Fibroblast of the aortic adventitia (primary cell): ENCODE results near the gene IFIT2. TPM values are rescaled to one million over a fixed set of nuclear protein-coding genes. Genes with fewer than 3 reads are reported as not detected.
"Not testable (repeated sequence)": the region's sequence is repeated elsewhere in the genome, so short reads cannot be mapped to it uniquely, and the experiment has no call there.

Experiments used
- DNase-seq: peaks from one replicate; pipeline ENCODE4 v3.0.0-alpha.2; 2010; ENCODE audit warnings: low read depth
- H3K4me3 ChIP-seq: 2 replicates; pipeline ENCODE4 v1.5.1; 2011; ENCODE audit warnings: low read depth, mild to moderate bottlenecking, control low read depth, low read length, moderate library complexity
- total RNA-seq: library from RNA; depleted of rRNA; stranded (reverse); fragments of >200 nt; gene quantifications from 2 replicates; pipeline ENCODE4 v1.2.3, GENCODE V29; 2012; ENCODE audit warnings: low replicate concordance
- TF ChIP-seq, protein P1 (sequence below): IDR thresholded peaks from 2 replicates; pipeline ENCODE4 v1.5.1; 2011; ENCODE audit warnings: mild to moderate bottlenecking, low read length, control low read depth, inconsistent platforms; ENCODE audit not compliant: insufficient read depth

The IFIT2 gene
- total RNA-seq, 1 donor = 7.6 TPM

DNA sequence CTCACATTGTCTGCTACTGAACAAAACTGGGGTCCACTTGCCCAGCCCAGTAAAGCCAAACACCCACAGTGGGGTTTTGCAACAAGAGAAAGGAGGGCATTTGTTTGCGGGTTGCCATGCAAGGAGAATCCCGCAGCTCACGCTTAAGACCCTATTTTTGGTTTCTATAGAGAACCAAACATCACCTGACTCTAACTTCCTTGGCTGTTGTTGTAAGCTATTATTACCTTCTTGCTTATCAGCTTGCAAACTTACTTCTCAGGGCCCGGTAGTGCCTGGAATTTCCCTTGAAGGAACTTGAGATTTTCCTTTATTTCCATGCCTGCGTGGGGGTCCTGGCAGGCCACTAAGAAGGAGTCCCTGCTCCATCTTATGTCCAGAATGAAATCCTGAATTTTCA lies 46.6 kb downstream of the IFIT2 start:
- no peak for DNase-seq
- TF ChIP-seq, protein P1, sequence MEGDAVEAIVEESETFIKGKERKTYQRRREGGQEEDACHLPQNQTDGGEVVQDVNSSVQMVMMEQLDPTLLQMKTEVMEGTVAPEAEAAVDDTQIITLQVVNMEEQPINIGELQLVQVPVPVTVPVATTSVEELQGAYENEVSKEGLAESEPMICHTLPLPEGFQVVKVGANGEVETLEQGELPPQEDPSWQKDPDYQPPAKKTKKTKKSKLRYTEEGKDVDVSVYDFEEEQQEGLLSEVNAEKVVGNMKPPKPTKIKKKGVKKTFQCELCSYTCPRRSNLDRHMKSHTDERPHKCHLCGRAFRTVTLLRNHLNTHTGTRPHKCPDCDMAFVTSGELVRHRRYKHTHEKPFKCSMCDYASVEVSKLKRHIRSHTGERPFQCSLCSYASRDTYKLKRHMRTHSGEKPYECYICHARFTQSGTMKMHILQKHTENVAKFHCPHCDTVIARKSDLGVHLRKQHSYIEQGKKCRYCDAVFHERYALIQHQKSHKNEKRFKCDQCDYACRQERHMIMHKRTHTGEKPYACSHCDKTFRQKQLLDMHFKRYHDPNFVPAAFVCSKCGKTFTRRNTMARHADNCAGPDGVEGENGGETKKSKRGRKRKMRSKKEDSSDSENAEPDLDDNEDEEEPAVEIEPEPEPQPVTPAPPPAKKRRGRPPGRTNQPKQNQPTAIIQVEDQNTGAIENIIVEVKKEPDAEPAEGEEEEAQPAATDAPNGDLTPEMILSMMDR = no peak
- no peak overlapping the region for H3K4me3 ChIP-seq

DNA sequence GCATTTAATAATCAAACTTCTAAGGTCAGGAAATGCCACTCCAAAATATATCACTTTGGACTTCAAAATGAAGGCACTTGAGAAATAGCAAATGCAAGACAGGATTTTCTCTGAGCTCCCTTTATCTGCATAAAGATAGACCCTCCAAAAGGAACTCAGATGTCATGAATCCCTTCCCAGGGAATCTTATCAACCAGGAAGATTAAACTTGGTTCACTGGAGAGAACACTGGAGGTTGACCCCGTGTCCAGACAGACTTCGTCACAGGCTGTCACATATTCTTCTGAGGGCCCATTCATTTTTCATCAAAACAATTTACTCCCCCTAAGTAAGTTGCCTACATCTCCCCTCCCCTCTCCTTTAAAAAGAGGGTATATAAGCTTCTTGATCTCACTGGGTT lies 47.1 kb downstream of the IFIT2 start:
- TF ChIP-seq, protein P1 = no peak
- DNase-seq = no peak
- no peak overlapping the region for H3K4me3 ChIP-seq

DNA sequence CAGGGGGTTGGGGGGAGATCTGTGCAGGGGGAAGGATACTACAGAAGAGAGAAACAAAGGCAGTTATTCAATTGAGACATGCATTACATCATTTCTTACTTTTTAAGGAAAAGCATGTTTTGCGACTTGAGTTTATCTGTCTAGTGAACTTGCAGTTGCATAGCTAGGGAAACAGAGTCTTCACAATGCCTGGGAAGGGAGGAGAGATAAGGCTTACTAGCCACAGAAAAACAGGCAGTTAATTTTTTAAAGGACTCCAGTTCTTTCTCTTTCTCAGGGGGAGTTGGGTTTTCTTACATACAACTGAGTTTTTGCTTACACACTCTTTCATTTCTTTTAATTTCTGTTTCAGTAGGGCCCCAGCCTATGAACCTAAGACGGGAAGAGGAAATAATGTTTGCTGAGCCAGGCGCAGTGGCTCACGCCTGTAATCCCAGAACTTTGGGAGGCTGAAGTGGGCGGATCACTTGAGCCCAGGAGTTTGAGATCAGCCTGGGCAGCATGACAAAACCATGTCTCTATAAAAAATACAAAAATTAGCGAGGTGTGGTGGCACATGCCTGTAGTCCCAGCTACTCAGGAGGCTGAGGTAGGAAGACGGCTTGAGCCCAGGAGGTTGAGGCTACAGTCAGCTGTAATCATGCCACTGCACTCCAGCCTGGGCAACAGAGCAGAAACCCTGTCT lies 48.9 kb downstream of the IFIT2 start:
- peak; percentile 64 for DNase-seq
- H3K4me3 ChIP-seq = not testable (repeated sequence)

DNA sequence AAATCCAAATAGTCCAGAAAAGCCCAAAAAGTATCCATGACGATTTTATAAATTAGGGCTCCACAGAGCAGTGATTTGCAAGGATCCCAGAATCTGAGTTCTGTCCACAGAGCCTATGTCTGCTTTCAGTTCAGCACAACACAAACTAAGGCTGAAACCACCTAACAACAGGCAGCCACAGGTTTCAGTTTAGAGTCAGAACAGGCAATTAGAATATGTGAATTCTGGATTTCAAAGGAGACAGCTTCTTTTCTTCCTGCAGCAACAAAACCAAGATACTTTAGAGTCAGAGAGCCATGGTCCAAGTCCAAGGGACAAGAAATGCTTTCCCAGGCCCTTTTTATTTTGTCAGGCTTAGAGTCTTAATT lies 49.5 kb downstream of the IFIT2 start:
- H3K4me3 ChIP-seq = no peak overlapping the region
- TF ChIP-seq, protein P1 = no peak
- no peak for DNase-seq

DNA sequence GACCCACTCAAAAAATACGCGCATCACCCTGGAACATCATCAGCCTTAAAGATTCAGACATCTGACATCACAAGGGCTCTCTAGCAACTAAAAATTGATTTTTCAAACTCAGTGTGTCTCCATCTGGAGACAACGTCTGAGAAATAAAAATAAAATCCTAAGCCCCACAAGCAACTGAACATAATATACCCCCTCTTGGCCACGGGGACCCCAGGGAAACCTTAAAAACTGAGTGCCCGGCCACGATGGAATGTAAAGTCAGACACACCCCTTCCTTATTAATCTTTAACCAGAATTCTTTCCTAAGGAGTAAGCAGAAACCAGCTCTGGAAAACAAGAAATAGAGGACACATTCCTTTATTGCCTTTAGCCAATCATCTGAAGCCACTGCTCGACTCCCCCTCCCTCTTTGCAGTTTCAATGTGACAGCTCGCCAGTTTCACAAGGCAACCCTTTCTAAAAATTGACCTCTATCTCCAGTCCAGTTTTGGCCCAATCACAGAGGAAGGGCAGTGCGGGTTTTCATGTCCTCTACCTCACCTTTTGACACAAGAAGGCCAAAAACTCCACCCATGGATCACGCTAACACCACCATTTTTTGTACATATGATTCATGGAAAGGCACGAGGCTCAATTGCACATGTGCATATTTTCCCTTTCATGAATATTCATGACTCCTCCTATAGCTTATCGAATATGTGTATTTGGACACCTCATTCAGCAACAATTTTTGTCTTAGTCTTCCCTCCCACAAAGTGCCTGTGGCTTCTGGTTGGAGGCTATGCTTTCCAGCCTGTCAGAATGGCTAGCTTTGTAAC lies 50.1 kb downstream of the IFIT2 start:
- H3K4me3 ChIP-seq = no peak overlapping the region
- peak; percentile 100 for DNase-seq
- TF ChIP-seq, protein P1 = no peak

DNA sequence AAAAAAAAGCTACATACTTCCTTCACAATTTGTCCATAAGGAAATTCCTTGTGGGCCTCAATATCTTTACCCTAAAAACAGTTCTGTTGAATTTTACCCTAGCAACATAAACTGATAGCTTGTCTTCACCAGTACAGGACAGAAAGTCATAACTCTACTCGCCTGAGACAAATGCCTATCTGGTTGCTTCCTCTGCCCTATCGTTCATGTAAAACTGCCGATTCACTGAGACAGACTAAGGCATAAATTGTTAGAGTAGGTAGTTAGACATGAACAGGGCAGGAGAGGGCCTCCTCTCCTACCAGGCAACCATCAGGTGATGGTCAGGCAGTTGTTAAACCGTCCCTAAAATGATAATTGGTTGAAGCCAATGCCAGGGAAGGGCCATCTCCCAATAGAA lies 51.0 kb downstream of the IFIT2 start:
- H3K4me3 ChIP-seq = no peak overlapping the region
- TF ChIP-seq, protein P1 = no peak
- DNase-seq = no peak

DNA sequence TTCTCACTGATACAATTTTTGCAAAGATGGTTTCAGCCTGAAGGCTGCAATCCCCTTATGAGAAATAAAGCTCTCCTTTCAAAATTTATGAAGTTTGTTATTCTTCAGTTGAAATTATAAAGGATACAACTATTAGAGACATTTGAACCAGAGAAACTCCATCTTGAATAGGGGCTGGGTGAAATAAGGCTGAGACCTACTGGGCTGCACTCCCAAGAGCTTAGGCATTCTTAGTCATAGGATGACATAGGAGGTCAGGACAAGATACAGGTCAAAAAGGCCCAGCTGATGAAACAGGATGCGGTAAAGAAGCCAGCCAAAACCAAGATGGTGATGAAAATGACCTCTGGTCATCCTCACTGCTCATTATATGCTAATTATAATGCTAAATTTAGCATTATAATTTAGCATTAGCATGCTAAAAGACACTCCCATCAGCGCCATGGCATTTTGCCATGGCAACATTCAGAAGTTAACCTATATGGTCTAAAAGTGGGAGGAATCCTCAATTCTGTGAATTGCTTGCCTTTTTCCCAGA lies 53.6 kb downstream of the IFIT2 start:
- peak; percentile 27 for DNase-seq
- H3K4me3 ChIP-seq = no peak overlapping the region
- TF ChIP-seq, protein P1 = no peak
